PC-3 (cell line): ENCODE measurements around the gene CYGB. TPM values are rescaled to one million over a fixed set of nuclear protein-coding genes. Genes with fewer than 3 reads are reported as not detected.

ENCODE experiments used
- ATAC-seq: fragments of 200-7000 bp; cut with Tn5 transposase; 2 replicates; pipeline ENCODE4 v1.9.1; 2020; ENCODE audit warnings: mild to moderate bottlenecking, moderate library complexity
- Bru-seq: library from RNA; stranded (reverse); fragments of 400-500 nt; gene quantifications from one replicate; lab custom pipeline; 2021; lab: Mats Ljungman, UMichigan
- BruChase-seq, 2 experiments: library from RNA; stranded (reverse); fragments of 400-500 nt; gene quantifications; one replicate each; lab custom pipeline; 2021; lab: Mats Ljungman, UMichigan
- BruUV-seq: library from RNA; stranded (reverse); fragments of 400-500 nt; replicated peaks from 2 replicates; lab custom pipeline; 2021; lab: Mats Ljungman, UMichigan
- CTCF ChIA-PET: fragments of 300-600 bp; sonication (Branson Sonifier 250); formaldehyde crosslinking; loops from one replicate; lab custom pipeline; 2022; ENCODE audit warnings: antibody characterized with exemption; lab: Charles Lee
- POLR2A ChIA-PET: fragments of 300-600 bp; sonication (Branson Sonifier 250); formaldehyde crosslinking; loops from one replicate; lab custom pipeline; 2022; ENCODE audit warnings: antibody characterized with exemption; ENCODE audit not compliant: unreplicated experiment; lab: Charles Lee
- DNase-seq: peaks from one replicate; pipeline ENCODE4 v3.0.0-alpha.2; 2015
- H2AFZ ChIP-seq: fragments of 300-600 bp; sonication (generic); 2 replicates; pipeline ENCODE4 v1.6.0; 2016; ENCODE audit warnings: antibody characterized with exemption, low read length
- H3F3A ChIP-seq: fragments of 300-600 bp; sonication (generic); one replicate; pipeline ENCODE4 v1.6.0; 2017; ENCODE audit warnings: antibody characterized with exemption, low read length, control low read depth, mild to moderate bottlenecking; ENCODE audit not compliant: unreplicated experiment
- H3K27ac ChIP-seq: fragments of 300-600 bp; sonication (generic); 2 replicates; pipeline ENCODE4 v1.5.1; 2016; ENCODE audit warnings: mild to moderate bottlenecking, low read length
- H3K27me3 ChIP-seq: fragments of 300-600 bp; sonication (generic); 2 replicates; pipeline ENCODE4 v1.6.1; 2016; ENCODE audit warnings: low read length, mixed read lengths
- H3K36me3 ChIP-seq: fragments of 300-600 bp; sonication (generic); 2 replicates; pipeline ENCODE4 v1.6.1; 2016; ENCODE audit warnings: low read depth, mixed run types, low read length, mixed read lengths
- H3K4me1 ChIP-seq: fragments of 300-600 bp; sonication (generic); 2 replicates; pipeline ENCODE4 v1.5.1; 2016; ENCODE audit warnings: low read length; ENCODE audit not compliant: insufficient read depth
- H3K4me2 ChIP-seq: fragments of 300-600 bp; sonication (generic); 2 replicates; pipeline ENCODE4 v1.6.0; 2016; ENCODE audit warnings: low read length
- H3K4me3 ChIP-seq: fragments of 300-600 bp; sonication (generic); 2 replicates; pipeline ENCODE4 v1.5.1; 2016; ENCODE audit warnings: mild to moderate bottlenecking, low read length, mixed read lengths
- H3K79me2 ChIP-seq: fragments of 300-600 bp; sonication (generic); 2 replicates; pipeline ENCODE4 v1.6.1; 2017; ENCODE audit warnings: low read length, mixed read lengths
- H3K9ac ChIP-seq: fragments of 300-600 bp; sonication (generic); 2 replicates; pipeline ENCODE4 v1.6.0; 2016; ENCODE audit warnings: mild to moderate bottlenecking, low read length
- H3K9me2 ChIP-seq: fragments of 300-600 bp; sonication (generic); replicated peaks from 2 replicates; pipeline ENCODE4 v1.6.1; 2016; ENCODE audit warnings: mixed run types, low read length, mixed read lengths
- H3K9me3 ChIP-seq: fragments of 300-600 bp; sonication (generic); 2 replicates; pipeline ENCODE4 v1.6.1; 2016; ENCODE audit warnings: low read length, mixed read lengths
- H4K20me1 ChIP-seq: fragments of 300-600 bp; sonication (generic); 2 replicates; pipeline ENCODE4 v1.6.1; 2016; ENCODE audit warnings: low read length, mixed read lengths
- EZH2 ChIP-seq: fragments of 300-600 bp; sonication (generic); IDR thresholded peaks from one replicate; pipeline ENCODE4 v1.6.1; 2017; ENCODE audit warnings: antibody characterized with exemption, mild to moderate bottlenecking, low read length; ENCODE audit not compliant: unreplicated experiment
- EZH2phosphoT487 ChIP-seq: fragments of 300-600 bp; sonication (generic); IDR thresholded peaks from 2 replicates; pipeline ENCODE4 v1.6.1; 2018; ENCODE audit warnings: mild to moderate bottlenecking, antibody characterized with exemption, low read length, borderline replicate concordance
- intact Hi-C: fragments of 100-400 bp; cut with micrococcal nuclease; formaldehyde crosslinking; loops from 2 replicates; pipeline ENCODE4 v1.9.0; 2023
- long read RNA-seq: library from polyadenylated mRNA; unstranded; transcript quantifications from one replicate; pipeline ENCODE4 v2.0.0, GENCODE V29; 2021; ENCODE audit not compliant: unreplicated experiment
- total RNA-seq: library from RNA; depleted of rRNA; stranded (reverse); fragments of >200 nt; gene quantifications from 2 replicates; pipeline ENCODE4 v1.2.3, GENCODE V29; 2014; rRNA removed
- TF ChIP-seq, protein P1 (sequence below): fragments of 300-600 bp; sonication (generic); conservative IDR thresholded peaks from 2 replicates; pipeline ENCODE4 v1.5.1; 2017; ENCODE audit warnings: antibody characterized with exemption, low read depth, mild to moderate bottlenecking, low read length

CYGB gene
- total RNA-seq (0.40 and 0.62 TPM in 2 replicates), Bru-seq, nascent RNA (percentile 30 among the genes with signal in this experiment), BruChase-seq, experiment 1, labeled RNA remaining after a 6-hour chase (percentile 32 among the genes with signal in this experiment), BruChase-seq, experiment 2, labeled RNA remaining after a 2-hour chase (percentile 34 among the genes with signal in this experiment)
- long read RNA-seq, partial matches to known transcripts = 0 of 3 reads
- long read RNA-seq, other reads (novel, unspliced or antisense) = 2 of 3 reads

DNA sequence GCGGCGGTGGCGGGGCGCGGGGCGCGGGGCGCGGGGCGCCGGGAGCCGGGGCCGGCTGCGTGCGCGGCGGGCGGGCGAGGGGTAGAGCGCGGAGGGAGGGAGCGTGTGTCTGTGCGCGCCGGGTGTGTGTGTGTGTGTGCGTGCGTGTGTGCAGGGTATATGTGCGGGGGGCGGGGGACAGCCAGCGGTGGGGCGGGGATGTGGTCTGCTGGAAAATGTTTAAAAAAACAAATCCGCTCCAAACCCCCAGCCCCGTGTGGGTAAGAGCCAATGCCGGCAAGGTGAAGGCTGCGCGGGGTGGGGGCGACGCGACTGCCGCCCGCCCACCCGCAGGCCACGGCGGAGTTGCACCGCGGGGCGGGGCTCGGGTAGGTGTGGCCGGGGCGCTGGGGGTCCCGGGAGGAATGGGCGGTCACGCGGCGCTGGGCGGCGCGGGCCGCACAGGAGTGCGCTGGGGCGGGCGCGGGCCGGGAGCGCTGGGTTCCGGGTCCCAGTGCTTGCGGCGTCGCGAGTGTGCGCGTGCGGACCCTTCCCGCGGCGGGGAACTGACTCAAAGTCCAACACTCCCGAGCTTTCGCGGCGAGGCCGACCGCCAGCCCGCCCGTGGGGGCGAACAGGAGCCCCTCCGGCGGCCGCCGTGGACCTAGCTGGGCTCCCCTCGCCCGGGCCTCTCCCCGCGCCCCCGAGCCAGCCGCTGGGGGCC, at the start of gene CYGB:
CYGB (minus strand) TSS at position 132 of the 703 bp plus-strand sequence. CDS start 167 bp downstream, outside the sequence.
- no peak within 1 kb of the TSS for H2AFZ ChIP-seq
- no peak within 1 kb of the TSS for H3K4me2 ChIP-seq
- no peak within 1 kb of the TSS for H3K9ac ChIP-seq
- no peaks in the 10 kb centered on the region for H3K9me2 ChIP-seq
- POLR2A ChIA-PET = no interaction called here
- TF ChIP-seq, protein P1, sequence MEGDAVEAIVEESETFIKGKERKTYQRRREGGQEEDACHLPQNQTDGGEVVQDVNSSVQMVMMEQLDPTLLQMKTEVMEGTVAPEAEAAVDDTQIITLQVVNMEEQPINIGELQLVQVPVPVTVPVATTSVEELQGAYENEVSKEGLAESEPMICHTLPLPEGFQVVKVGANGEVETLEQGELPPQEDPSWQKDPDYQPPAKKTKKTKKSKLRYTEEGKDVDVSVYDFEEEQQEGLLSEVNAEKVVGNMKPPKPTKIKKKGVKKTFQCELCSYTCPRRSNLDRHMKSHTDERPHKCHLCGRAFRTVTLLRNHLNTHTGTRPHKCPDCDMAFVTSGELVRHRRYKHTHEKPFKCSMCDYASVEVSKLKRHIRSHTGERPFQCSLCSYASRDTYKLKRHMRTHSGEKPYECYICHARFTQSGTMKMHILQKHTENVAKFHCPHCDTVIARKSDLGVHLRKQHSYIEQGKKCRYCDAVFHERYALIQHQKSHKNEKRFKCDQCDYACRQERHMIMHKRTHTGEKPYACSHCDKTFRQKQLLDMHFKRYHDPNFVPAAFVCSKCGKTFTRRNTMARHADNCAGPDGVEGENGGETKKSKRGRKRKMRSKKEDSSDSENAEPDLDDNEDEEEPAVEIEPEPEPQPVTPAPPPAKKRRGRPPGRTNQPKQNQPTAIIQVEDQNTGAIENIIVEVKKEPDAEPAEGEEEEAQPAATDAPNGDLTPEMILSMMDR = no peak
- TF ChIP-seq EZH2phosphoT487 (no peak), EZH2 (no peak)
- no peak within 1 kb of the TSS for H3K27ac ChIP-seq
- CTCF ChIA-PET = no interaction called here
- ATAC-seq (no peak), DNase-seq (no peak)
- no peaks in the 10 kb centered on the region for H3F3A ChIP-seq
- no peaks in the 10 kb centered on the region for H3K36me3 ChIP-seq
- H3K79me2 ChIP-seq = no peaks in the 10 kb centered on the region
- intact Hi-C loops = no loop called here
- no peaks in the 10 kb centered on the region for H3K9me3 ChIP-seq
- no peaks in the 10 kb centered on the region for H4K20me1 ChIP-seq
- peaks cover 5% of the 10 kb centered on the region for H3K4me1 ChIP-seq
- no peaks in the 10 kb centered on the region for H3K27me3 ChIP-seq
- no peak within 1 kb of the TSS for H3K4me3 ChIP-seq
- BruUV-seq = no TSS peak

DNA sequence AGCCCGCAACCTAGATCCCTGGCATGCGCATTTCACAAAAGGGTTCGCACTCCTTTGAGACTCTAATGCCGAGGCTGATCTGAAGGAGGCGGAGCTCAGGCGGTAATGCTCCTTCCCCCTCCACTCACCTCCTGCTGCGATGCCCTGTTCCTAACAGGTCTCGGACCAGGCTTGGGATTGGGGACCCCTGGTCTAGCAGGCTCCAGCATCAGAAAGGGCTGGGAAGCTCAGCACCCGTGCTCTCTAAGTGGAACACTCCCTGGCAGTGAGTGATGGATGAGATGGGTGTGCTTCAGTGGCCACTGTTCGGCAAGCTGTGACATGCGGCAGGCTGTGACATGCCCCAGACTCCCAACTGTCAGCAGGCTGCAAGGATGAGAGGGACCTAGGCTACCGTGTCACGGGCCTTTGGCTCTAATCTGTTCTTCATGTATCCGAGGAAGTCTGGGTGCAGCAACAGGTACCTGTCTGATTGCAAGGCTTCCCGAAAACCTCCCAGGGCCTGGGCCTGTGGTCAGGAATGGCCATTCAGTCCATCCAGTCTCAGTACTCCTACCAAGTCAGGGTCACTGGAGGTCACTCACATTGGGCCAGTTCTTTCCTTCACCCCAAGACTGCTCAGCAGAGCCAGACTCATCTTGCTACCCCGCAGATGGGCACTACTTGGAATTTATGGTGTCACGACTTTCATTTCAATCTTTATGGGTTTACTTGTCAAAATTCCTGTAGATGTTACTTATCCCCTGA, 49.4 kb upstream of the CYGB start:
- TF ChIP-seq EZH2phosphoT487 = no peak
- TF ChIP-seq EZH2 = no peak
- TF ChIP-seq, protein P1 = no peak
- H3K9ac ChIP-seq = no peak overlapping the region
- H3K27me3 ChIP-seq = no peaks in the 10 kb centered on the region
- BruUV-seq = no TSS peak
- ATAC-seq (no peak), DNase-seq (no peak)
- ChIA-PET CTCF (interaction anchor here (1.5 to 1.9 kb wide), 5 partner anchors 29 to 64 kb away, joined by 8 to 11 read pairs (median 11); no protein-coding TSS in a partner anchor), POLR2A (no interaction called here)
- H3K36me3 ChIP-seq = no peaks in the 10 kb centered on the region
- H3K4me3 ChIP-seq = no peak overlapping the region
- no peaks in the 10 kb centered on the region for H3K9me2 ChIP-seq
- 0 out of 2 replicates have a peak, but pooled peaks cover 4% of the 10 kb centered on the region for H3K4me1 ChIP-seq
- H3K4me2 ChIP-seq = no peak overlapping the region
- H2AFZ ChIP-seq = no peak overlapping the region
- no peaks in the 10 kb centered on the region for H3K9me3 ChIP-seq
- H3K27ac ChIP-seq = no peak overlapping the region
- intact Hi-C loops = loop anchor here (1.0 to 2.0 kb wide), 2 partner anchors 29 to 36 kb away; no protein-coding TSS in a partner anchor
- no peaks in the 10 kb centered on the region for H3K79me2 ChIP-seq
- H4K20me1 ChIP-seq = no peaks in the 10 kb centered on the region
- H3F3A ChIP-seq = no peaks in the 10 kb centered on the region
